ENCODE measurements around the gene SENP2. TPM values are rescaled to one million over a fixed set of nuclear protein-coding genes. Genes with fewer than 3 reads are reported as not detected.
"Not testable (repeated sequence)": the region's sequence is repeated elsewhere in the genome, so short reads cannot be mapped to it uniquely, and the experiment has no call there.

SENP2 gene
- 10 to 100 TPM; 39.5 to 41.5 TPM for total RNA-seq

- ChIA-PET POLR2A (interaction anchor here (0.5 to 1.7 kb wide), 6 partner anchors 8 to 984 kb away, joined by 3 to 7 read pairs (median 4); partner anchors contain the start of genes DNAJB11 and TMEM41A), CTCF (interaction anchor here (0.8 to 2.0 kb wide), 2 partner anchors 10 to 11 kb away, joined by 3 to 7 read pairs; no protein-coding TSS in a partner anchor)
Measured at GRCh38 chr3:185585859-185586685, at the start of gene SENP2. SENP2 (plus strand) TSS chr3:185586295; CDS start chr3:185586414, 119 bp downstream.

GRCh38 chr3:185537369-185537970, 48.6 kb upstream of the SENP2 start:
- POLR2A ChIA-PET = no interaction called here
- CTCF ChIA-PET = interaction anchor here (0.6 kb wide), 1 partner anchor 23 kb away, joined by 4 read pairs; no protein-coding TSS in a partner anchor

- ChIA-PET POLR2A (no interaction called here), CTCF (interaction anchor here (0.7 kb wide), 1 partner anchor 746 kb away, joined by 3 read pairs; no protein-coding TSS in a partner anchor)
Measured at GRCh38 chr3:185539934-185540333, 46.2 kb upstream of the SENP2 start.

- CTCF ChIA-PET = interaction anchor here (0.7 kb wide), 1 partner anchor 747 kb away, joined by 3 read pairs; no protein-coding TSS in a partner anchor
- POLR2A ChIA-PET = no interaction called here
Measured at GRCh38 chr3:185540695-185541094, 45.4 kb upstream of the SENP2 start.

- ChIA-PET POLR2A (no interaction called here), CTCF (no interaction called here)
Measured at GRCh38 chr3:185549122-185549521, 37.0 kb upstream of the SENP2 start.

- POLR2A ChIA-PET = no interaction called here
- CTCF ChIA-PET = no interaction called here
Measured at GRCh38 chr3:185549651-185550111, 36.4 kb upstream of the SENP2 start.

- POLR2A ChIA-PET = no interaction called here
- CTCF ChIA-PET = interaction anchor here (0.6 kb wide), 1 partner anchor 195 kb away, joined by 5 read pairs; no protein-coding TSS in a partner anchor
Measured at GRCh38 chr3:185552358-185552877, 33.7 kb upstream of the SENP2 start, which contains the start of gene LIPH. LIPH (minus strand) TSS chr3:185552588; CDS start chr3:185552471, 117 bp downstream.

DNA sequence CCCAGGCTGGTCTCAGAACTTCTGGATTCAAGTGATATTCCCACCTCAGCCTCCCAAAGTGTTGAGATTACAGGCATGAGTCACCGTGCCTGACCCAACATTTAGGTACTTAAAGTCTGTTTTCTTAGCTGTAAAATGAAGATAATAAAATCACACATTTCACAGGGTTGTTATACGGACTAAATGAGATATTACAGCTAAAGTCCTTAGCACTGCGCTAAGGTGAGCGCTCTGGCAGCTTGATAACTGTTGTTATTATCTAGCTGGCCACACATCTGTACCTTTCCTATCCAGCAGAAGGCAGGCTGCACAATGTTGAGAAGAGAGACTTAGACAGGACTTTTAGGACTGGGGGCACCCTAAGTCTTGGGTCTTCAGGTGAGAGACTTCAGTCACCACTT, 31.0 kb upstream of the SENP2 start:
- ChIA-PET CTCF (no interaction called here), POLR2A (no interaction called here)

GRCh38 chr3:185555860-185556347, 30.2 kb upstream of the SENP2 start:
- ChIA-PET POLR2A (no interaction called here), CTCF (interaction anchor here (0.5 kb wide), 1 partner anchor 32 kb away, joined by 3 read pairs; no protein-coding TSS in a partner anchor)

DNA sequence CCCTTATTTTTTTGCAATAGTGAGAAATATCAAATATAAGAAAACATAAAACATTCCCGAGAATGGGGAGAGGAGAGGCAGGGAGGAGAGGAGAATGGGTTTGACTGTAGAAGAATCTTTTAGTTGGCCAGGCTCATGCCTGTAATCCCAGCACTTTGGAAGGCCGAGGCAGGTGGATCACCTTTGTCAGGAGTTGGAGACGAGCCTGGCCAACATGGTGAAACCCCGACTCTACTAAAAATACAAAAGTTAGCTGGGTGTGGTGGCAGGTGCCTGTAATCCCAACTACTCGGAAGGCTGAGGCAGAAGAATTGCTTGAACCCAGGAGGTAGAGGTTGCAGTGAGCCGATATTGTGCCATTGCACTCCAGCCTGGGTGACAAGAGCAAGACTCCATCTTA, 29.5 kb upstream of the SENP2 start:
- POLR2A ChIA-PET, CTCF ChIA-PET: not testable (repeated sequence)

DNA sequence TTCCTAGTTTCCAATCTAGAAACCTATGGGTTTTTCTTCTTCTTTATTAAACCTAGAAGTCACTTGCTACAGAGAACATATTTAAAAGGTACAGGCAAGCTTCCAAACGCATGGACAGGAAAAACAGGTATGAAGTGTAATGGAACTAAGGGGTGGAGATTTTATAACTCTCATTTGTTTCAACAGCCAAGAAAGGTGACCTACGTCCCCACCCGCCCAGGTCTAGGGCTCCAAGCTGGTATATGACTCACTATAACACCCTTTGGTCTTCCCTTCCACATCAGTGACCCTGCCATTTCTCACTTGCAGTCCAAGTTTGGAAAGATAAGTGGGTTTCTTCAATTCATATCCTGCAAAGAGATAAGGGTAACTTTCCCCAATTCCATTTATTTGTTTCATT, 27.7 kb upstream of the SENP2 start:
- ChIA-PET POLR2A (interaction anchor here (1.6 kb wide), 1 partner anchor 60 kb away, joined by 4 read pairs; the partner anchor contains the start of gene TMEM41A), CTCF (interaction anchor here (0.9 to 2.2 kb wide), 6 partner anchors 17 to 269 kb away, joined by 3 to 10 read pairs (median 4); no protein-coding TSS in a partner anchor)

DNA sequence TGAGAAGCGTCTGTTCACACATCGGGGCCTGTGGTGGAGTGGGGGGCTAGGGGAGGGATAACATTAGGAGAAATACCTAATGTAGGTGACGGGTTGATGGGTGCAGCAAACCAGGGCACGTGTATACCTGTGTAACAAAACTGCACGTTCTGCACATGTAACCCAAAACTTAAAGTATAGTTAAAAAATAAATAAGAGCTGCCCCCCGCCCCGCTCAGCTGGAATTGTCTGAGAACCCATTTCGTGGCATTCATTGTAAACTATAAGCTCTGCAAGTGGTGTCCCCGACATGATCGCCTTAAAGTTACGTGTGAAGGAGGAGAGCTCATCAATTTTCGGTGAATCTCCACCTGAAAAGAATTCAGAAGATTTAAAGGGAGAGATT, 26.4 kb upstream of the SENP2 start:
- ChIA-PET POLR2A (interaction anchor here (1.6 kb wide), 2 partner anchors 27 to 61 kb away, joined by 3 to 4 read pairs; partner anchors contain the start of genes SENP2 and TMEM41A), CTCF (interaction anchor here (0.6 to 2.2 kb wide), 6 partner anchors 15 to 630 kb away, joined by 3 to 10 read pairs (median 3); no protein-coding TSS in a partner anchor)

GRCh38 chr3:185560676-185561075, 25.4 kb upstream of the SENP2 start:
- ChIA-PET CTCF (interaction anchor here (0.6 to 2.2 kb wide), 2 partner anchors 14 to 23 kb away, joined by 4 to 10 read pairs; no protein-coding TSS in a partner anchor), POLR2A (no interaction called here)

DNA sequence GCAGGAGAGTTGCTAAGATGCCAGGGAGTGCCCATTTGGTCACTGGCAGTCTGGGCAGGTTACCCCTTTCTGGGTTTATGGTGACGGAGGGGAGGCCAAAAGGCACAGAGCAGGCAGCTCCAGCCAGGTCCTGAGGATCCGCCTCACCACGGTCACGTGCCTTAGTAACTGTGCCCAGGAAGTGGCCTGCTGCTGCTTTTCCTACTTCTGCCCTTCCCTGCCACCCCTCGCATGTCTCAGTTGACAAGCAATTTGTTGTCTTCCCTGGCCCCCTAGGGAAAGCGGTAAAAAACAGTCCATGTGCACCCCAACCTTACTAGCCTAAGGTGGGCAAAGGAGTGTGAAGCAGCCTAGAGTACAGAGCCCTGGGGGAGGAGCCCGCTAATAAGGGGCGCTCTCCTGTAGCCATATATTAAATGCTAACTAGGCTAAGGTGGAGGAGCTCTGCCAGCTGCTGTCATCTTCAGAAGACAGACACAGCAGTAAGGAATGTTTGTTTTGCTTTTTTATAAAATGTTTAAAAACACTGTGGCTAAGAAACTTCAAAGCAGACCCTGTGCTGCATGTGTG, 24.6 kb upstream of the SENP2 start:
- ChIA-PET POLR2A (no interaction called here), CTCF (interaction anchor here (0.9 kb wide), 1 partner anchor 12 kb away, joined by 4 read pairs; no protein-coding TSS in a partner anchor)

DNA sequence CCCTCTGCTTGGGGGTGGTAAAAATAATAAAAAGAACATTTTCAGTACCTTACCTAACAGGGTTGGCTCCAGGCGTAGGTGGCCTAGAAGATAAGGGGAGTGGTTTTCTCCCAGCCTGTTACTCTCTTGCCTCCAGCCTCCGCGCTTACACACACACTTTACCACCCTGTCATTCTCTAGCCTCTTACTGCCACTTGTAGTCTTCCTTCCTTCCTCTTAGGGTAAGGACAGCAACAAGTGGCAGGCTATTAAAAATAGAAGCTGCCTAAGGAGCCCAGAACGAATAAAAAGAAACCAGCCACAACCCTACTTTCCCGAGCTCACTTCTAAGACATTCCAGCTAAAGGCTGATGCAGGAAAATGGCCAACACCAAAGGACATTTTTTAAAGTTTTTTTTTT, 24.1 kb upstream of the SENP2 start:
- POLR2A ChIA-PET = no interaction called here
- CTCF ChIA-PET = interaction anchor here (0.9 kb wide), 1 partner anchor 11 kb away, joined by 4 read pairs; no protein-coding TSS in a partner anchor

DNA sequence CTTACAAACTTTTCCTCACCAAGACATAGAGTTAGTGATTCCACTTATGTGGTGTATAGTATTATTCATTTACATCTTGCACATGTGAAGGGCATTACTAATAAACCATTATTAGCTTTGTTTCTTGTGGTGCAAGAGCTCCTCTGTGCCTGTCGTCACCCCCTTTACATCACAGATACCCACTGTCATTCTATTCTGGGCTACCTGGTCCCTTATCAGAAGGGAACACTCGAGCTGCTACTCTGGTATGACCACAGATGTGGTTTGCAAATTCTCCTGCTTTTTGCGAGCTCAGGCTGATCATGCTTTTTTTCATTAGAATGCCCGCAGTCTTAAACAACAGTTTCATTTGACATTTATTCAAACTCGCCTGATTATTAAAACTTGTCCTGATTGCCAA, 13.9 kb upstream of the SENP2 start:
- ChIA-PET CTCF (interaction anchor here (0.9 kb wide), 1 partner anchor 264 kb away, joined by 4 read pairs; no protein-coding TSS in a partner anchor), POLR2A (no interaction called here)

GRCh38 chr3:185575108-185575869, 10.8 kb upstream of the SENP2 start:
- POLR2A ChIA-PET = interaction anchor here (0.6 kb wide), 1 partner anchor 10 kb away, joined by 3 read pairs; no protein-coding TSS in a partner anchor
- CTCF ChIA-PET = interaction anchor here (0.7 to 2.0 kb wide), 6 partner anchors 11 to 213 kb away, joined by 3 to 10 read pairs (median 6); partner anchors contain the start of genes SENP2 and TMEM41A

DNA sequence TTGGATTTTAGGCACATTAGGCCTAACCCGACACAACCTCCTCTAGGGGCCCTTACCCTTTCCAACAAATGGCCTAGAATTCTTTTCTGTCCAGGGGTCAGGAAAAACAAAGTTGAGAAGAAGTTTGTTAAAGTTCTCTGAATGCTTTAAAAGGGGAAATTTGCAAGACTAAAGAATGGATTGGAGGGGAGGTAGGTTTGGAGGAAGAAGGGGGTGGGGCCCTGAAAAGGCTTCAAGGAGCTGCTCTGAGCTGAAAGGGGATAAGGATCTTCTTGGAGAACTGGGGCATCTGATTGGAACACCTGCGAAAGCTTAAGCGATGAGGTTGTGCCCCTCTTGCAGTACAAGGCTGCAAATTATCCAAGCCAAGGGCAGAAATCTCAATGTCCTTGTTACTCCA, 3.9 kb upstream of the SENP2 start:
- POLR2A ChIA-PET = no interaction called here
- CTCF ChIA-PET = no interaction called here
